Measurements from ENCODE around the gene PPP4C.

GRCh38 chr16:30070490-30070889 lies 5.3 kb upstream of the PPP4C start:
- no peak for TF ChIP-seq CTCF (IDR thresholded peaks at IDR 0.05; ENCODE audit: low read depth, low read length)
- TF ChIP-seq EZH2phosphoT487 (IDR thresholded peaks at IDR 0.05; ENCODE audit: low read depth): no peak
